ENCODE measurements around the gene MRPS14.
"Not testable (repeated sequence)": the region's sequence is repeated elsewhere in the genome, so short reads cannot be mapped to it uniquely, and the experiment has no call there.

Gene MRPS14

DNA sequence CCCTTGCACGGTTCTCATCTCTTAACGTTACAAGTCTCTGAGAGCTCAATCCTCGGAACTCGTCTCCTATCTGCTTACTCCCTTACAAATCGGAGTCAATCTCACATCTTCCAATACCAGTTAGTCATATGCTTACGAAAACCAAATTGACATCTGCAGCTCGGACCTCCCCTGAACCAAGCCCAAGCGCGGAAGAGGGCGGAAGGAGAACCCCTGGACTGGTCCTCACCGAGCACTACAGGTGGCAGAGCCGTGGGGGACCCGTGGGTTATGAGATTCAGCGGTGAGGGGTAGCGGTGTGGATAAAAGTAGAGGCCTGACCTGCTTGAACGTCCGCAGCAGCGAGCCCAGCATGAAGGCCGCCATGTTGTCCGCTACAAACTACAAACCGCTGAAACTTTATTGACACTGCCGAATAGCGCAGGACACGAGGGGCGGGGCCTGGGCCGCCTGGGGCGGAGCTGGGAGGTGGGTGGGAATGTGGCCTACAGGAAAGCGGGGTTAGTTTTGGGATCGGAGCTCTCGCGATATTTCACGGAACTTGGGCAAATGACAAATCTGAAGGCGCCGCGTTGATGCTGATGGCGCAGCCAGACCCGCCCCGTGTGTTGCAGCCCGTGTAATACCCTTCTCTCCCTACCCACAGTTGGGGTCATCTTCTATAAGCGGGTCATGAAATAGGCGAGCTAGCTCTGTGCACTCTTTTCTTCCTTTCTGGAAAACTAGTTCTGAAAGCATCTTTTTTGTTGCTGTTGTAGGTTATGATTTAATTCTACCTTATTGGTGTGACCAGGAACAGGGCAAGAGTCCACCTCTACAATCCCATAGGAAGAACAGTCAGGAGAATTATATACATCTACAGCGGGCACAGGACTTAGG lies at the start of gene MRPS14:
Gene MRPS14, minus strand, starts transcription at position 383 of the 879 bp plus-strand sequence. Its CDS starts 17 bp downstream, at position 366.
- no peak for DNase-seq

GRCh38 chr1:175072099-175072951 lies 49.1 kb upstream of the MRPS14 start:
- DNase-seq: no peak

DNA sequence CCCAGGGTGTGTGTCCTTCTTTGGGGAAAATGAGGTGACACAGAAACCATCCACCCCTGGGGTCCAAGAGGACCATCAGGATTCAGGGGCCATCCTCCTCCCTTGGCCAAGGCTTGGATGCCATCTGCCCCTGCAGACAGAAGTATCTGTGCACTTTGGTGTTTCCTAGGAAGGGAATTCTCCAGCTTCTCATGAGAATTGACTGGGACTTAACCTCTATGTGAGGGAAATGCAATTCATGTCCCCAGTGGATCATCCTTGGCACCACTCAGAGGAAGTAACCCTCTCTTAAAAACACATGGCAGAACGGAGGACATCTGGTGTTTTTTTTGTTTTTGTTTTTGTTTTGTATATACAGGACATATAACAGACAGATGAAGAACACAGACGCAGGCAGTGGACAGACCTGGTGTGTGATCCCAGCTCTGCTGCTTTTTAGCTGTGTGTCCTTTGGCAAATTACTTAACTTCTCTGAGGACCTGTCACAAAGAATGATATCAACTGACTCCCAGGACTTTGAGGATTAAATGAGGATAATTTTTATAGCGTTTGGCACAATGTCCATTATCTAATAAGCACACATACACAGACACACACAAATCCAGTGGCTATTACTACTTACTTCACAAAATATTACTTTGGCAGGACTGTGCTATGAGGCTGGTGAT lies 48.2 kb upstream of the MRPS14 start:
- no peak for DNase-seq

GRCh38 chr1:175070818-175071217 lies 47.6 kb upstream of the MRPS14 start:
- DNase-seq: no peak

- no peak for DNase-seq
These were observed 44.3 kb upstream of the MRPS14 start, which contains the start of gene TNN for GRCh38 chr1:175067362-175068106. TSS of gene TNN (plus strand) at chr1:175067833. CDS start at chr1:175077419, 9,586 bp downstream.

GRCh38 chr1:175062858-175063257 lies 39.6 kb upstream of the MRPS14 start:
- DNase-seq: no peak

GRCh38 chr1:175062339-175062738 lies 39.1 kb upstream of the MRPS14 start:
- no peak for DNase-seq

DNA sequence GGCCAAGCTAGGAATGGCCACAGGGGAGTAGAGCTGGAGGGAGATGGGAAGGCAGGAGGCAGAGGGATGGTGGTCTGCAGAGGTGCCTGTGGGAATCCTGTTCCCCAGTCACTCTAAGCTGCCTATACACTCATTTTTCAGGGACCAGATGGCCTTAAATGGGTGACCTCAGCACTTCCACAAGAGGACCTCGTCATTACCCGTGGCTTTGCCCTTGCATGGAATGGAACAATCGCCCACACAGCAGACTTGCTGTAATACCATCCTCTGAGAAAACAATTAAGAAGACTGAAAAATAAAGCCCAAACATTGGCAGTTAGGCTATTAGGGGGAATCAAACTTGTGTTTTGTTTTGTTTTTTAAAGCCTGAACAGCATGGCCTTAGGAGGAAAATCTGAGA lies 31.5 kb upstream of the MRPS14 start:
- DNase-seq: no peak

DNA sequence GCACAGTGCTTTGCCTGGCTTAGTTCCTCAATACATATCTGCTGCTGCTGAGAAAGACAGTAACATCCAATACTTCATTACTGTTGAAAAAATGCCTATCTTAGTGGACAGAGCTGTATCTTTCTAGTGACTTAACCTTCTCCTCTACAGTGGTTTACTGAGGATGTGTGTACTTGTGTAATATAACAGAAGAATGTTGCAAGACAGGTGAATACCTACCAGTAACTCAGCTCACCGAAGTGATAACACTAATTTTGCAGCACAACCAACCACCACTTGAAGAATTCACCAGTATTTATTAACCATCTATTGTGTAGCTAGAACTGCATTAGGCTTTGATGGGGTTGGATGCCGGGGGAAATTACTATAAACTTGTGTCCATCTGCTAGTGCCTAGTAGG lies 27.8 kb upstream of the MRPS14 start:
- DNase-seq: no peak

- DNase-seq: no peak
These were observed 22.3 kb upstream of the MRPS14 start for GRCh38 chr1:175045519-175045918.

- no peak for DNase-seq
These were observed 21.9 kb upstream of the MRPS14 start for GRCh38 chr1:175045097-175045496.

GRCh38 chr1:175044591-175044990 lies 21.4 kb upstream of the MRPS14 start:
- DNase-seq: not testable (repeated sequence)

DNA sequence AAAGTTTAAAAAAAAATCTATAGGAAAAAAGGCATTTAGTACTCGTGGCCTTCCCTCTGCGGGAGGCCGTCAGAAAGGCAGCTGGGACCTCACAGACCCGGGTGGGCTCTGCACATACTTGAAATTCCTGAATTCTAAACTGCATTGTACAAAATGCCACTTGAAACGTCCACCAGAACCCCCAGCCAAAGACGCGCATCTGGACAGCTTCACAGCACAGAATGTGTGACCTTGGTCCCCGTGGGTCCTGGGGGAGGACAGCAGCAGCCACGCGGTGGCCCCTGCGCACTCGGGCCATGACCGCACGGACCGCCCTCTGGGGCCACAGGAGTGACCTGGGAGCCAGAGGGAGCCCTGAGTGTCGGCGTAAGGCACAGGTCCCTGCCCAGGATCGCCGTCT lies 20.6 kb upstream of the MRPS14 start:
- DNase-seq: no peak

- DNase-seq: no peak
These were observed 19.4 kb upstream of the MRPS14 start for GRCh38 chr1:175042650-175043049.

DNA sequence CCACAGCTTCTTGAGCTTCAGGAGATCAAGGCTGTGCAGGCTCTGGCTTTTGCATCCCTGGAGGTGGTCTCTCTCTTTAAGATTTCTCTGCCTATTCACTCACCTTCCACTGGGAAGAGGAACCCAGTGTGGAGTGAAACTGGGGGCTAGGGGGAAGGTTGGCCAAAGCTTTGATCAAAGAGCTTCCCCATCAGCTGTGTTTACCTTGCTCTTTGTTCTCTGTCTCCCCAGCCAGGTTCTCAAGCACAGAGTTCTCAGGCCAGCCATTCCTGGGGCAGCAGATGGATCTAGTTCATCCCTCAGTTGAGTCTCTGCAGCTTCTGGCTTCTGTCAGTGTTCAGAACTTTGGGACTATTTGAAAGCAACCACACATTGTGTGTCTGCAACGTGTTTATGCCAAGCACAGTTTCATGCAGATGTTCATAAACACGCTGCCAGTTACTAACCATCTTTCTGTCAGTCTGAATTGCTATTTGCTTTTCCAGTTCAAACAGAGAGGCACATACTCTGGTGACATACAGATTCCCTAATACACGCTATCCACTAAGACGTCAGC lies 17.2 kb upstream of the MRPS14 start:
- no peak for DNase-seq

GRCh38 chr1:175037416-175037815 lies 14.2 kb upstream of the MRPS14 start:
- DNase-seq: no peak

GRCh38 chr1:175036476-175036875 lies 13.3 kb upstream of the MRPS14 start:
- no peak for DNase-seq

DNA sequence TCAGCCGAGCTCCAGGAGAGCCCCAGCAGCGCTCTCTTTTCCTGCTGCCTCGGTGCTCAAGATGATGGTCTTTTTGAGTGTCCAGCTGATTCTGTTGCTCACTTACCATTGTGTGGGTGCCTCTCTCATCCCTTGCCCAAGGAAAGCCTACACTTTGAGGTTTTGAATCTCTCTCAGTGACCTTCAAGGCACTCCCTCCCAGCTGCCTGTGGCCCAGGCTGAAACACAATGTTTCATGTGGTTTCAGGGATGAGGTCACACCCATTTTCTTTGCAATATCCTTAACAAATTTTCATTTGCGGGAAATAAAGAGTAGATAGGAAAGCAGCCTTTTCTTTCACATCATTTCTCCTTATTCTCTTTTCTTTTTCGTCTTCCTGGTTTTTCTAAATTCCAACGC lies 12.6 kb upstream of the MRPS14 start:
- no peak for DNase-seq

- DNase-seq: no peak
These were observed 11.6 kb upstream of the MRPS14 start for GRCh38 chr1:175034775-175035174.

GRCh38 chr1:175033953-175034352 lies 10.7 kb upstream of the MRPS14 start:
- DNase-seq: no peak

DNA sequence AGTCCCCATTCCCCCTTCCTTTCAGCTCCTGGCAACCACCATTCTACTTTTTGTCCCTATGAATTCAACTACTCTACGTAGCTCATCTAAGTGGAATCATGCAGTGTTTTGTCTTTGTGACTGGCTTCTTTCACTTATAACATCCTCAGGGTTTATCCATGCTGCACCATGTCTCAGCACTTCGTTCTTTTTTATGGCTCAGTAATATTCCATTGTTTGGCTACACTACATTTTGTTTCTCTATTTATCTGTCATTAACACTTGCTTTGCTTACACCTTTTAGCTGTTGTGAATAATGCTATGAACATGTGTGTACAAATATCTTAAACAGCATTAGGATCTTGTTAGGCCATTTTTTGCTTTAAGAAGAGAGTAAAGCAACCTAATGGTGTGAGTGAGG lies 1.5 kb upstream of the MRPS14 start:
- no peak for DNase-seq

- DNase-seq: not testable (repeated sequence)
These were observed 657 bp upstream of the MRPS14 start for GRCh38 chr1:175023922-175024242.
